ENCODE measurements around the gene ETV6.

- TF ChIP-seq CTCF (IDR thresholded peaks at IDR 0.05) (no peak), POLR2A (IDR thresholded peaks at IDR 0.05) (no peak)
Measured at GRCh38 chr12:11798006-11798708, 148.7 kb downstream of the ETV6 start.

Measured in testis (tissue), 2 donors.